Thyroid gland (tissue), 4 donors: ENCODE data around the gene SPACA6.

ENCODE experiments used
- POLR2A ChIP-seq, 2 donors: fragments of 450-650 bp; IDR thresholded peaks; one replicate each; pipeline ENCODE4 v1.6.1; 2017; ENCODE audit warnings: antibody characterized with exemption in 2 of 2, mild to moderate bottlenecking in 2 of 2, moderate library complexity in 1 of 2
- TF ChIP-seq, protein P1 (sequence below), 6 experiments: fragments of 200-600 bp in 3 of 6; fragments of 450-650 bp in 3 of 6; sonication (generic) in 3 of 6; IDR thresholded peaks; one replicate each; pipeline ENCODE4 v1.5.1; 2016 to 2019; ENCODE audit warnings: antibody characterized with exemption in 6 of 6, mild to moderate bottlenecking in 2 of 6, inconsistent platforms in 1 of 6, moderate library complexity in 1 of 6

DNA sequence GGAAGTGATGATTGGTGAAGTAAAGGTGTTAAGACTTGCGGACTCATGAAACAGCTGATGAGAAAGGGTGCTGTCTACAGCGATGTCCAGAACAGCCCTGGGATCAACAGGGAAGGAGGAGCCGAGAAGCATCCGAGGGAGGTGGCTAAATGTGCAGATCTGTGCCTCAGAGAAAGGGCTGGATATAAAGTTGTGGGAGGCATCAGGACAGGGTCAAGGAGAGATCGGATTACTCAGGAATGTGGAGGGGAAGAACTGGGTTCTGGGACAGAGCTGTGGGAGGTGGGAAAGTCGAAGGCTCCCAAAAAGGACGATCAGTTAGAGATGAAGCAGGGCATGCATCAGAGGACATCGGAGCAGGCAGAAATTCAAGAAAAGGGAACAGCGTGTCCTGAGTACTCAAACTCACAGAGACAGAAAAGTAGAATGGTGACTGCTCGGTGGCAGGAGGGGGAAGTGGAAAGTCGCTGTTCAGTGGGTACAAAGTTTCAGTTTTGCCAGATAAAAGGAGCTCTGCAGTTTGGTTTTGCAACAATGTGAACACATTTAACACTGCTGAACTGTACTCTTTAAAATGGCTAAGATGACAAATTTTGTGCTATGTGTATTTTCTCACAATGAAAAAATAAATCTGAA lies 48.4 kb upstream of the SPACA6 start:
- TF ChIP-seq, protein P1, sequence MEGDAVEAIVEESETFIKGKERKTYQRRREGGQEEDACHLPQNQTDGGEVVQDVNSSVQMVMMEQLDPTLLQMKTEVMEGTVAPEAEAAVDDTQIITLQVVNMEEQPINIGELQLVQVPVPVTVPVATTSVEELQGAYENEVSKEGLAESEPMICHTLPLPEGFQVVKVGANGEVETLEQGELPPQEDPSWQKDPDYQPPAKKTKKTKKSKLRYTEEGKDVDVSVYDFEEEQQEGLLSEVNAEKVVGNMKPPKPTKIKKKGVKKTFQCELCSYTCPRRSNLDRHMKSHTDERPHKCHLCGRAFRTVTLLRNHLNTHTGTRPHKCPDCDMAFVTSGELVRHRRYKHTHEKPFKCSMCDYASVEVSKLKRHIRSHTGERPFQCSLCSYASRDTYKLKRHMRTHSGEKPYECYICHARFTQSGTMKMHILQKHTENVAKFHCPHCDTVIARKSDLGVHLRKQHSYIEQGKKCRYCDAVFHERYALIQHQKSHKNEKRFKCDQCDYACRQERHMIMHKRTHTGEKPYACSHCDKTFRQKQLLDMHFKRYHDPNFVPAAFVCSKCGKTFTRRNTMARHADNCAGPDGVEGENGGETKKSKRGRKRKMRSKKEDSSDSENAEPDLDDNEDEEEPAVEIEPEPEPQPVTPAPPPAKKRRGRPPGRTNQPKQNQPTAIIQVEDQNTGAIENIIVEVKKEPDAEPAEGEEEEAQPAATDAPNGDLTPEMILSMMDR (IDR thresholded peaks at IDR 0.05) = no peak
- no peak for TF ChIP-seq POLR2A (IDR thresholded peaks at IDR 0.05)
